Measurements from ENCODE around the gene ADSL. TPM values are rescaled to one million over a fixed set of nuclear protein-coding genes. Genes with fewer than 3 reads are reported as not detected.

The ADSL gene
- total and polyA plus RNA-seq, 2 of the 4 experiments (the other 2 are of a cell fraction) = 93.6 to 229 TPM

DNA sequence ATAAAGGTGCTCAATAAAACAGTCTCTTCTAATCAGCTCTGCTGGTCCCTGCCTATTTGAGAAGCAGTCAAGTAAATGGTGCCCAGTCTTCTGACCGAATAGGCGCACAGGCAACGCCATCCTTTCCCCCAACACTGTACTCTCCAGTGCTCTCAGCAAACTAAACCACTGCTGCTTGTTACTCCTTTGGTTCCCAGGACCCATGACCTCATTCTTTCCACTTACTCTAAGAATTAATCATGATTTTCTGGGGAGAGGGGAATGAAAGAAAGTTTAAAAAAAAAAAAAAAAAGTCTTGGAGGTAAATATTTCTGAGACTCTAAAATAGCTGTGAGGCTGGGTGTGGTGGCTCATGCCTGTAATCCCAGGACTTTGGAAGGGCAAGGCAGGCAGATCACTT lies 87.8 kb downstream of the ADSL start:
- dilution Hi-C loops (cut with HindIII; ENCODE audit: low sequenced_read_pairs, unreplicated experiment) (no loop called here), in situ Hi-C loops (cut with MboI; ENCODE audit: low sequenced_read_pairs) (loop anchor here (5.0 to 25.0 kb wide), 2 partner anchors 208 to 453 kb away; no protein-coding TSS in a partner anchor), intact Hi-C loops (cut with micrococcal nuclease) (no loop called here)
- H3K56ac ChIP-seq (ENCODE audit: extremely low read depth, insufficient read depth, low read length) = no peak overlapping the region
- DNase-seq = peak; percentile 28
- H2BK20ac ChIP-seq (ENCODE audit: low read depth, low read length) = no peak overlapping the region
- H3K27ac ChIP-seq (ENCODE audit: insufficient read depth, low read length) = no peak overlapping the region
- H3K4me2 ChIP-seq (ENCODE audit: low read depth, low read length) = no peak overlapping the region
- no peak overlapping the region for H2AFZ ChIP-seq (replicated peaks; ENCODE audit: low read length, poor library complexity)
- peaks cover 24% of the 10 kb centered on the region for H3K4me1 ChIP-seq (ENCODE audit: control insufficient read depth, insufficient read depth, low read length)
- WGBS, 2 experiments (ENCODE audit: extremely low coverage in 2 of 2, insufficient read length in 1 of 2) = no CpG with 5 or more reads among the region's 3 CpGs
- H3K79me1 ChIP-seq (ENCODE audit: low read depth in 1 of 2, low read length in 2 of 2) = peaks cover 40 to 85% of the 10 kb centered on the region in 2 experiments
- H2AK5ac ChIP-seq (ENCODE audit: low read depth, low read length) = 0 out of 2 replicates have a peak overlapping the region, but pooled peaks have one; percentile 43
- BruUV-seq (replicated peaks) = no TSS peak
- H3K23ac ChIP-seq (ENCODE audit: low read depth, low read length) = no peak overlapping the region
- H2AK9ac ChIP-seq (replicated peaks; ENCODE audit: low read depth, low read length, poor library complexity) = no peak overlapping the region
- H4K5ac ChIP-seq (ENCODE audit: low read depth, low read length) = 0 out of 2 replicates have a peak overlapping the region, but pooled peaks have one; percentile 32
- no peak overlapping the region for H3K4ac ChIP-seq (ENCODE audit: low read depth, low read length)
- no peak overlapping the region for H3K9ac ChIP-seq (ENCODE audit: low read depth, low read length)
- peak overlapping the region in 1 of 2 experiments; percentile 47; a peak in 2 of 4 replicates for H4K8ac ChIP-seq (ENCODE audit: low read depth in 2 of 2, low read length in 2 of 2)
- 0 out of 2 replicates have a peak overlapping the region, but pooled peaks have one; percentile 38 for H3K14ac ChIP-seq (replicated peaks; ENCODE audit: low read depth, low read length)
- peaks cover 23% of the 10 kb centered on the region for H3K36me3 ChIP-seq (ENCODE audit: control insufficient read depth, insufficient read depth, low read length)
- peaks cover 23% of the 10 kb centered on the region for H3K9me1 ChIP-seq (ENCODE audit: insufficient read depth, low read length)
- no peak overlapping the region for H2BK15ac ChIP-seq (ENCODE audit: low read depth, low read length)
- H3K27me3 ChIP-seq (ENCODE audit: control insufficient read depth, insufficient read depth, low read length) = no peaks in the 10 kb centered on the region
- no peak overlapping the region for H4K91ac ChIP-seq (ENCODE audit: insufficient read depth, low read depth, low read length)
- no peak for ATAC-seq (ENCODE audit: low read depth)
- POLR2A ChIA-PET (ENCODE audit: unreplicated experiment) = no interaction called here
- no peak overlapping the region for H3K18ac ChIP-seq (ENCODE audit: low read depth, low read length)
- H3K9me3 ChIP-seq (ENCODE audit: control insufficient read depth, insufficient read depth, low read length) = no peaks in the 10 kb centered on the region
- CTCF ChIA-PET = no interaction called here
- peaks cover 20% of the 10 kb centered on the region for H4K20me1 ChIP-seq (ENCODE audit: insufficient read depth, low read length)
- H2BK5ac ChIP-seq (ENCODE audit: low read depth, low read length, poor library complexity, severe bottlenecking) = no peak overlapping the region
- no peak overlapping the region for H3K4me3 ChIP-seq (ENCODE audit: insufficient read depth, low read depth, low read length)
- no peak for TF ChIP-seq RCOR1 (IDR thresholded peaks at IDR 0.05; ENCODE audit: insufficient replicate concordance, low read length)
- no peak overlapping the region; the same call in 1 of the 2 replicates for H2BK120ac ChIP-seq (ENCODE audit: low read depth, low read length)
